ENCODE results near the gene RP2. TPM values are rescaled to one million over a fixed set of nuclear protein-coding genes. Genes with fewer than 3 reads are reported as not detected.

The RP2 gene
- total RNA-seq, 1 experiment from 2014 or later: 32.7 TPM

DNA sequence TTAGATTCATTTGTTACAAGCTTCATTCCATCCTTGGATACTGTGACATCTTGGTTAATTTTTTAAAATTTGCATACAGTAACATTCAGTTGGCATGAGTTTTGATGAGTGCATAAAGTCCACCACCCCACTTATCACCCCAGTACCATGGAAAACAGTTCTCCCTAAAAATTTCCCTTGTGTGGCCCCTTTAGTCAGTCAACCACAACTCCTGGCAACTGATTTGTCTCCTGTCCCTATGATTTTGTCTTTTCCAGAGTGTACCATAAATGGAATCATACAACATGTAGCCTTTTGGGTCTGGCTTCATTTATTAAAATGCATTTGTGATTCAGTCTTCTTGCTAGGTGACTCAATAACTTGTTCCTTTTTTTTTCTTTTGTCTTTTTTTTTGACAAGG lies 29.9 kb downstream of the RP2 start:
- CTCF ChIA-PET: no interaction called here
- H3K4me1 ChIP-seq: no peaks in the 10 kb centered on the region
- H3K4me3 ChIP-seq (ENCODE audit: low read depth, low read length): no peak overlapping the region
- no peaks in the 10 kb centered on the region for H3K9me3 ChIP-seq
- H3K27me3 Mint-ChIP-seq (ENCODE audit: insufficient read depth, unreplicated experiment): no peaks in the 10 kb centered on the region
- TF ChIP-seq, protein P1, sequence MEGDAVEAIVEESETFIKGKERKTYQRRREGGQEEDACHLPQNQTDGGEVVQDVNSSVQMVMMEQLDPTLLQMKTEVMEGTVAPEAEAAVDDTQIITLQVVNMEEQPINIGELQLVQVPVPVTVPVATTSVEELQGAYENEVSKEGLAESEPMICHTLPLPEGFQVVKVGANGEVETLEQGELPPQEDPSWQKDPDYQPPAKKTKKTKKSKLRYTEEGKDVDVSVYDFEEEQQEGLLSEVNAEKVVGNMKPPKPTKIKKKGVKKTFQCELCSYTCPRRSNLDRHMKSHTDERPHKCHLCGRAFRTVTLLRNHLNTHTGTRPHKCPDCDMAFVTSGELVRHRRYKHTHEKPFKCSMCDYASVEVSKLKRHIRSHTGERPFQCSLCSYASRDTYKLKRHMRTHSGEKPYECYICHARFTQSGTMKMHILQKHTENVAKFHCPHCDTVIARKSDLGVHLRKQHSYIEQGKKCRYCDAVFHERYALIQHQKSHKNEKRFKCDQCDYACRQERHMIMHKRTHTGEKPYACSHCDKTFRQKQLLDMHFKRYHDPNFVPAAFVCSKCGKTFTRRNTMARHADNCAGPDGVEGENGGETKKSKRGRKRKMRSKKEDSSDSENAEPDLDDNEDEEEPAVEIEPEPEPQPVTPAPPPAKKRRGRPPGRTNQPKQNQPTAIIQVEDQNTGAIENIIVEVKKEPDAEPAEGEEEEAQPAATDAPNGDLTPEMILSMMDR (IDR thresholded peaks at IDR 0.05; ENCODE audit: insufficient read depth in 1 of 2, low read depth in 1 of 2, low read length in 1 of 2, severe bottlenecking in 1 of 2, unreplicated experiment in 1 of 2): no peak
- POLR2A ChIA-PET: no interaction called here
- no peak overlapping the region for H3K27ac Mint-ChIP-seq (ENCODE audit: unreplicated experiment)
- intact Hi-C loops (cut with micrococcal nuclease; ENCODE audit: unreplicated experiment): no loop called here
- no peaks in the 10 kb centered on the region for H3K4me1 Mint-ChIP-seq (ENCODE audit: low read depth, unreplicated experiment)
- H3K9me3 Mint-ChIP-seq (ENCODE audit: unreplicated experiment): no peaks in the 10 kb centered on the region
- H3K36me3 ChIP-seq (ENCODE audit: control insufficient read depth, insufficient read depth, low read length): no peaks in the 10 kb centered on the region
- no TSS peak for BruUV-seq (replicated peaks)
- DNase-seq: no peak
- H3K27me3 ChIP-seq (replicated peaks; ENCODE audit: control insufficient read depth, insufficient read depth, low read length): no peaks in the 10 kb centered on the region
- peaks cover 67% of the 10 kb centered on the region for H3K36me3 Mint-ChIP-seq (ENCODE audit: insufficient read depth, unreplicated experiment)
- H3K4me3 Mint-ChIP-seq (ENCODE audit: unreplicated experiment): no peak overlapping the region

DNA sequence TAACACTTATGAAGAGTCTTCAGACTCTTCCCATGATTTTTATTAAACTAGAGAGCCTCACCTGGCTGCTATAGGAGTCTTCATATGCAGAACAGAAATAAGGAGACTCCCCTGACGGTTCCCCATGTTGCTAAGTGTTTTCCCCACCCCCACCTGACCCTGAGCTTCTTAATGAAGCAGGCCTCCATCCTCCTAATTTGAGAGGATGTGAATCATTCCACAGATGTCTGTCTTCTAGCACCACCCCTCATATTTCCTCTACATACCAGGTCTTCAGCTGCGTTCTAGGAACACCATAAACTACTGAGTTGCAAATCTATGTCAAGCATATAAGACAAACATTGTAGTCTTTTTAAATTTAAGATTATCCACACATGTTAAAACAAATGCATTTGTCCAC lies 36.9 kb downstream of the RP2 start:
- no peak overlapping the region for H3K4me3 ChIP-seq (ENCODE audit: low read depth, low read length)
- CTCF ChIA-PET: interaction anchor here (0.6 kb wide), 1 partner anchor 12 kb away, joined by 3 read pairs; no protein-coding TSS in a partner anchor
- no peaks in the 10 kb centered on the region for H3K36me3 ChIP-seq (ENCODE audit: control insufficient read depth, insufficient read depth, low read length)
- intact Hi-C loops (cut with micrococcal nuclease; ENCODE audit: unreplicated experiment): no loop called here
- H3K4me1 ChIP-seq: no peaks in the 10 kb centered on the region
- TF ChIP-seq, protein P1 (IDR thresholded peaks at IDR 0.05; ENCODE audit: insufficient read depth in 1 of 2, low read depth in 1 of 2, low read length in 1 of 2, severe bottlenecking in 1 of 2, unreplicated experiment in 1 of 2): no peak
- Mint-ChIP-seq H3K9me3 (ENCODE audit: unreplicated experiment) (no peaks in the 10 kb centered on the region), H3K4me1 (ENCODE audit: low read depth, unreplicated experiment) (no peaks in the 10 kb centered on the region), H3K27ac (ENCODE audit: unreplicated experiment) (no peak overlapping the region), H3K27me3 (ENCODE audit: insufficient read depth, unreplicated experiment) (no peaks in the 10 kb centered on the region), H3K4me3 (ENCODE audit: unreplicated experiment) (no peak overlapping the region), H3K36me3 (ENCODE audit: insufficient read depth, unreplicated experiment) (peaks cover 43% of the 10 kb centered on the region)
- POLR2A ChIA-PET: no interaction called here
- no peaks in the 10 kb centered on the region for H3K9me3 ChIP-seq
- no TSS peak for BruUV-seq (replicated peaks)
- no peaks in the 10 kb centered on the region for H3K27me3 ChIP-seq (replicated peaks; ENCODE audit: control insufficient read depth, insufficient read depth, low read length)
- DNase-seq: no peak

DNA sequence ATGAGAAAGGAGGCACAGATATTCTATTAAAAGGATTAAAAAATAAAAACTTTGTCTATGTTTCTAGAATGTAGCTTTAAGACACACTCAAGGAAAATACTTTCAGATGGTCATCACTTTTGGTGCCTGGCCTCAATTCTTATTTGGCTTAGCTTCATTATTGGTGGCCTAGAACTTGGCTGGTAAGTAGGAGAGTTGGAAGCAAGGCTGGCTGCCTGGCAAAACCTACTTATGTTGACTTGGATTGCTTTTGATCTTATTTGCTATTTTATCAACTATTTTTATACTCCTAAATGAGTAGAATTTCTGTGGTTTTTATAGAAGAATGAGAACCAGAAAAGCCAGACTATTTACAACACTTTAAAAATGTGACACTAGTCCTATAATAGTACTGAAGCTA lies 40.1 kb downstream of the RP2 start:
- H3K4me3 ChIP-seq (ENCODE audit: low read depth, low read length): no peak overlapping the region
- H3K27me3 ChIP-seq (replicated peaks; ENCODE audit: control insufficient read depth, insufficient read depth, low read length): no peaks in the 10 kb centered on the region
- no peaks in the 10 kb centered on the region for H3K9me3 Mint-ChIP-seq (ENCODE audit: unreplicated experiment)
- TF ChIP-seq, protein P1 (IDR thresholded peaks at IDR 0.05; ENCODE audit: insufficient read depth in 1 of 2, low read depth in 1 of 2, low read length in 1 of 2, severe bottlenecking in 1 of 2, unreplicated experiment in 1 of 2): no peak
- H3K36me3 ChIP-seq (ENCODE audit: control insufficient read depth, insufficient read depth, low read length): no peaks in the 10 kb centered on the region
- no peaks in the 10 kb centered on the region for H3K9me3 ChIP-seq
- no peaks in the 10 kb centered on the region for H3K4me1 ChIP-seq
- intact Hi-C loops (cut with micrococcal nuclease; ENCODE audit: unreplicated experiment): no loop called here
- BruUV-seq (replicated peaks): no TSS peak
- peaks cover 27% of the 10 kb centered on the region for H3K36me3 Mint-ChIP-seq (ENCODE audit: insufficient read depth, unreplicated experiment)
- no peak overlapping the region for H3K27ac Mint-ChIP-seq (ENCODE audit: unreplicated experiment)
- no peaks in the 10 kb centered on the region for H3K4me1 Mint-ChIP-seq (ENCODE audit: low read depth, unreplicated experiment)
- no peaks in the 10 kb centered on the region for H3K27me3 Mint-ChIP-seq (ENCODE audit: insufficient read depth, unreplicated experiment)
- H3K4me3 Mint-ChIP-seq (ENCODE audit: unreplicated experiment): no peak overlapping the region
- ChIA-PET CTCF (no interaction called here), POLR2A (no interaction called here)
- DNase-seq: no peak

Measured in Caco-2 (cell line).